HG02943 (cell line): Measurements from ENCODE around the gene TEFM.
"Not testable (repeated sequence)": the region's sequence is repeated elsewhere in the genome, so short reads cannot be mapped to it uniquely, and the experiment has no call there.

Experiments
- ATAC-seq: cut with Tn5 transposase; IDR thresholded peaks from one replicate; pipeline ENCODE4 v1.9.1; 2021; ENCODE audit warnings: mild to moderate bottlenecking, low read depth, moderate library complexity; ENCODE audit not compliant: unreplicated experiment

The TEFM gene

GRCh38 chr17:30922235-30923030 lies 16.4 kb upstream of the TEFM start:
- no peak for ATAC-seq

- no peak for ATAC-seq
Observed at GRCh38 chr17:30921544-30922196, 15.6 kb upstream of the TEFM start, which contains the start of gene ADAP2. Gene ADAP2, plus strand, starts transcription at chr17:30921945. Its CDS starts 70 bp downstream, at chr17:30922015.

- no peak for ATAC-seq
Observed at GRCh38 chr17:30920683-30921543, 14.9 kb upstream of the TEFM start.

- no peak for ATAC-seq
Observed at GRCh38 chr17:30920282-30920681, 14.2 kb upstream of the TEFM start.

GRCh38 chr17:30917050-30917449 lies 11.0 kb upstream of the TEFM start:
- no peak for ATAC-seq

GRCh38 chr17:30915833-30916611 lies 10.0 kb upstream of the TEFM start:
- ATAC-seq, result no peak

- no peak for ATAC-seq
Observed at GRCh38 chr17:30913955-30914354, 7.9 kb upstream of the TEFM start.

GRCh38 chr17:30910151-30910550 lies 4.1 kb upstream of the TEFM start:
- ATAC-seq, result not testable (repeated sequence)

- no peak for ATAC-seq
Observed at GRCh38 chr17:30908717-30909420, 2.8 kb upstream of the TEFM start.

- ATAC-seq, result no peak
Observed at GRCh38 chr17:30905742-30906100, 317 bp downstream of the TEFM start.

- ATAC-seq, result no peak
Observed at GRCh38 chr17:30897311-30897710, 8.7 kb downstream of the TEFM start.

- ATAC-seq, result no peak
Observed at GRCh38 chr17:30894236-30894635, 11.8 kb downstream of the TEFM start.

GRCh38 chr17:30886187-30886586 lies 19.9 kb downstream of the TEFM start:
- ATAC-seq, result no peak

GRCh38 chr17:30869005-30869404 lies 37.0 kb downstream of the TEFM start:
- ATAC-seq, result no peak

GRCh38 chr17:30864636-30865035 lies 41.4 kb downstream of the TEFM start:
- ATAC-seq, result no peak

- no peak for ATAC-seq
Observed at GRCh38 chr17:30858556-30859250, 47.3 kb downstream of the TEFM start.

GRCh38 chr17:30854146-30854545 lies 51.9 kb downstream of the TEFM start:
- no peak for ATAC-seq
